T-cell (primary cell): ENCODE data around the gene AZGP1. TPM values are rescaled to one million over a fixed set of nuclear protein-coding genes. Genes with fewer than 3 reads are reported as not detected.
"Not testable (repeated sequence)": the region's sequence is repeated elsewhere in the genome, so short reads cannot be mapped to it uniquely, and the experiment has no call there.

Experiments
- ATAC-seq, 4 experiments: fragments of 200-7000 bp in 3 of 4; fragments of 150-1000 bp in 1 of 4; cut with Tn5 transposase; replicated peaks in 1 of 4; 1 replicate in 3 of 4; 2 replicates in 1 of 4; pipeline ENCODE4 v1.10.0; 2021; ENCODE audit warnings: moderate library complexity in 3 of 4, mild to moderate bottlenecking in 2 of 4, moderate number of reproducible peaks in 1 of 4
- CTCF ChIA-PET, 2 donors: fragments of 300-600 bp; sonication (Branson Sonifier 250); formaldehyde crosslinking; loops; one replicate each; lab custom pipeline; 2022; ENCODE audit warnings: antibody characterized with exemption in 2 of 2; lab: Charles Lee
- POLR2A ChIA-PET, 2 donors: fragments of 300-600 bp; sonication (Branson Sonifier 250); formaldehyde crosslinking; loops; one replicate each; lab custom pipeline; 2022; ENCODE audit warnings: antibody characterized with exemption in 2 of 2; lab: Charles Lee
- DNase-seq, 35 experiments: peaks; one replicate each; pipeline versions ENCODE4 v3.0.0 to v3.0.0-alpha.2; 2013 to 2023
- H3K27ac ChIP-seq: one replicate; pipeline ENCODE4 v1.5.1; 2013; ENCODE audit warnings: low read length
- H3K27me3 ChIP-seq, 2 experiments: replicated peaks in 1 of 2; 1 replicate in 1 of 2; 2 replicates in 1 of 2; pipeline versions ENCODE4 v1.6.1 to v1.7.0; 2013; ENCODE audit warnings: low read length in 1 of 2, mixed read lengths in 1 of 2; ENCODE audit not compliant: control insufficient read depth in 2 of 2, insufficient read depth in 2 of 2; ENCODE audit errors: extremely low read depth in 1 of 2
- H3K36me3 ChIP-seq, 2 donors: 1 replicate in 1 of 2; 2 replicates in 1 of 2; pipeline versions ENCODE4 v1.6.1 to v1.7.0; 2013; ENCODE audit warnings: low read length in 1 of 2; ENCODE audit not compliant: control insufficient read depth in 2 of 2, insufficient read depth in 1 of 2; ENCODE audit errors: extremely low read depth in 1 of 2
- H3K4me1 ChIP-seq, 2 experiments: 1 replicate in 1 of 2; 2 replicates in 1 of 2; pipeline versions ENCODE4 v1.6.1 to v1.7.0; 2013; ENCODE audit warnings: low read length in 2 of 2, mixed read lengths in 1 of 2; ENCODE audit not compliant: insufficient read depth in 2 of 2, control insufficient read depth in 1 of 2; ENCODE audit errors: extremely low read depth in 1 of 2
- H3K4me3 ChIP-seq, 2 donors: 1 replicate in 1 of 2; 2 replicates in 1 of 2; pipeline versions ENCODE4 v1.5.1 to v1.7.0; 2013; ENCODE audit warnings: mild to moderate bottlenecking in 2 of 2, low read length in 1 of 2, moderate library complexity in 1 of 2; ENCODE audit not compliant: control insufficient read depth in 1 of 2; ENCODE audit errors: extremely low read depth in 1 of 2
- H3K9me3 ChIP-seq: 2 replicates; pipeline ENCODE4 v1.7.0; 2013
- H3K27ac Mint-ChIP-seq, 2 donors: one replicate each; pipeline ENCODE4 v1.8.0; 2020 to 2021; ENCODE audit warnings: mild to moderate bottlenecking in 2 of 2, mixed read lengths in 2 of 2
- H3K27me3 Mint-ChIP-seq, 2 donors: one replicate each; pipeline ENCODE4 v1.8.0; 2021 to 2022; ENCODE audit warnings: mixed read lengths in 2 of 2
- H3K36me3 Mint-ChIP-seq: one replicate; pipeline ENCODE4 v1.8.0; 2021; ENCODE audit warnings: mixed read lengths
- H3K4me1 Mint-ChIP-seq, 3 donors: one replicate each; pipeline ENCODE4 v1.8.0; 2020 to 2022; ENCODE audit warnings: mixed read lengths in 3 of 3, mild to moderate bottlenecking in 1 of 3
- H3K4me3 Mint-ChIP-seq, 3 donors: one replicate each; pipeline ENCODE4 v1.8.0; 2020 to 2022; ENCODE audit warnings: mild to moderate bottlenecking in 3 of 3, mixed read lengths in 3 of 3, moderate library complexity in 3 of 3
- H3K9me3 Mint-ChIP-seq, 3 donors: one replicate each; pipeline ENCODE4 v1.8.0; 2020 to 2022; ENCODE audit warnings: mixed read lengths in 3 of 3
- WGBS: methylation state at CpG from one replicate; pipeline ENCODE4 v1.1.5; 2013; ENCODE audit warnings: missing lambda C conversion rate; ENCODE audit not compliant: insufficient coverage; 5-methylcytosine and 5-hydroxymethylcytosine counted together
- total RNA-seq, 35 experiments: library from RNA in 6 of 35; stranded (reverse) in 6 of 35; fragments of 120-200 nt in 1 of 35; gene quantifications; one replicate each; pipeline versions ENCODE4 v1.2.1 to v1.2.4 and lab custom pipeline; 2013 to 2026

Gene AZGP1
- total RNA-seq, 5 donors from 2014 or later (not counting 1 experiment from before 2014, with no cell fraction given), result 0.56 to 1.3 (median 0.89) TPM; not detected in 2

- no peaks in the 10 kb centered on the region for H3K36me3 ChIP-seq
- ChIA-PET POLR2A (no interaction called here), CTCF (interaction anchor here in 1 of 2 donors (0.6 kb wide), 1 partner anchor 655 kb away, joined by 4 read pairs; no protein-coding TSS in a partner anchor)
- ATAC-seq (no peak), DNase-seq (no peak)
- no peak overlapping the region for H3K4me3 Mint-ChIP-seq
- no peaks in the 10 kb centered on the region for H3K9me3 Mint-ChIP-seq
- H3K4me1 Mint-ChIP-seq, result no peaks in the 10 kb centered on the region
- H3K4me3 ChIP-seq, result no peak overlapping the region
- H3K27me3 ChIP-seq, result peaks cover 0 to 35% of the 10 kb centered on the region in 2 experiments
- WGBS, result 25% methylated on average over 2 of the region's 4 CpGs
- no peaks in the 10 kb centered on the region for H3K9me3 ChIP-seq
- no peaks in the 10 kb centered on the region for H3K36me3 Mint-ChIP-seq
- peaks cover 28 to 40% of the 10 kb centered on the region in 2 donors for H3K27me3 Mint-ChIP-seq
- no peak overlapping the region for H3K27ac Mint-ChIP-seq
- no peak overlapping the region for H3K27ac ChIP-seq
- no peaks in the 10 kb centered on the region for H3K4me1 ChIP-seq
Observed at GRCh38 chr7:99971242-99971641, 4.6 kb downstream of the AZGP1 start.

DNA sequence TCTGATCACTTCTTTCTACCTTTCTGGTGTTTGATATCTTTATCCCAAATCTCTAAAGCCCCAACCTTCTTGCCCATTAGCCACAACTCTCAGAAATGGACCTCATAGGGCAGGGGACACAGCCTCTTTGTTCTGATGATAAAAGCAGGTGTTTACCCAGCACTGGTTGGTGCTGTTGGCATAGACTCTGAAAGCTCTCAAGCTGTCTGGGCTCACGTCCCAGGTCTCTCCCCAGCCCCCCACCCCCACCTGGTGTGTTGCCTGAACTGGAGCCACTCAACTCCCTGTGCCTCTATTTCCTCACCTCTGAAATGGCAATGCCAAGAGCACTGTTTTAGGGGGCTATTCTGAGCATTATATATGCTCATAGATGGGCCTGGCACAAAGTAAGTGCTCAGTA lies 6.0 kb downstream of the AZGP1 start:
- H3K27ac Mint-ChIP-seq, ATAC-seq, H3K4me1 Mint-ChIP-seq, H3K9me3 ChIP-seq, H3K36me3 ChIP-seq, H3K4me1 ChIP-seq, POLR2A ChIA-PET, H3K4me3 Mint-ChIP-seq, H3K9me3 Mint-ChIP-seq, H3K27ac ChIP-seq, DNase-seq, H3K4me3 ChIP-seq, H3K36me3 Mint-ChIP-seq: not testable (repeated sequence)
- CTCF ChIA-PET, result interaction anchor here in 1 of 2 donors (0.5 to 0.8 kb wide), 3 partner anchors 14 to 1650 kb away, joined by 3 to 5 read pairs (median 3); no protein-coding TSS in a partner anchor
- no CpG with 5 or more reads among the region's 1 CpG for WGBS
- H3K27me3 Mint-ChIP-seq, result peaks cover 28 to 41% of the 10 kb centered on the region in 2 donors
- H3K27me3 ChIP-seq, result peaks cover 0 to 29% of the 10 kb centered on the region in 2 experiments

DNA sequence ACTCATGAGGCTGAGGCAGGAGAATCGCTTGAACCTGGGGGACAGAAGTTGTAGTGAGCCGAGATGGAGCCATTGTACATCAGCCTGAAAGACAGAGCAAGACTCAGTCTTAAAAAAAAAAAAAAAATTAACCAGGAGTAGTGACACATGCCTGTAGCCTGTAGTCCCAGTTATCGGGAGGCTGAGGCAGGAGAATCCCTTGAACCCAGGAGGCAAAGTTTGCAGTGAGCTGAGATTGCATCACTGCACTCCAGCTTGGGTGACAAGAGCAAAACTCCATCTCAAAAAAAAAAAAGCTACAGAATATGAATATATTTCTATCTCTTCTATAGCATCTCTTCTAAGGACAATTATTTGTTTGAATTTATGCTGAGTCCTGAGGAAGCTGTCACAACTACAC lies 6.5 kb downstream of the AZGP1 start:
- no peak overlapping the region for H3K4me3 Mint-ChIP-seq
- CTCF ChIA-PET, result interaction anchor here in 1 of 2 donors (0.5 to 0.8 kb wide), 3 partner anchors 13 to 1651 kb away, joined by 3 to 5 read pairs (median 3); no protein-coding TSS in a partner anchor

DNA sequence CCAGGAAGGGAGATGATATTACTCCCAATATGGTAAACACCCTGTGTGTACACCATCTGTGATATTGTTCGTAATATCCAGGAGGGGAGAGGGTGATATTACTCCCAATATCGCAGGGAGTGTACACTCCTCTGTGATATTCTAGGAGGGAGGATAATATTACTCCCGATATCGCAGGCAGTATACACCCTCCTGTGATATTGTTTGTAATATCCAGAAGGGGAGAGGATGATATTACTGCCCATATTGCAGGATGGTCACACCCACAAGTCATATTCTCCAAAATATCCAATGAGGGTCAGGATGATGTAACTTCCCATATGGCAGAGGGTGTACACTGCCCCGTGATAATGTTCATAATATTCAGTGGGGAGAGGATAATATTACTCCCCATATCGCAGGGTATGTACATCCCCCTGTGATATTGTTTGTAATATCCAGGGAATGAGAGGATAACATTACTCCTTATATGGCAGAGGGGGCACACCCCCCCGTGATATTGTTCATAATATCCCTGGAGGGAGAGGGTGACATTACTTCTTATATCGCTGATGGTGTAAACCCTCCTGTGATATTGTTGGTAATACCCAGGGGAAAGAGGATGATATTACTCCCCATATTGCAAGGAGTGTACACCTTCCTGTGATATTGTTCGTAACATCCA lies 17.1 kb downstream of the AZGP1 start:
- Mint-ChIP-seq H3K27ac (no peak overlapping the region), H3K4me1 (no peaks in the 10 kb centered on the region), H3K9me3 (no peaks in the 10 kb centered on the region), H3K36me3 (no peaks in the 10 kb centered on the region), H3K27me3 (peaks cover 50 to 61% of the 10 kb centered on the region in 2 donors), H3K4me3 (no peak overlapping the region)
- H3K4me1 ChIP-seq, result no peaks in the 10 kb centered on the region
- ChIA-PET CTCF (no interaction called here), POLR2A (no interaction called here)
- WGBS, result no CpG with 5 or more reads among the region's 9 CpGs
- H3K27me3 ChIP-seq, result peaks cover 8 to 10% of the 10 kb centered on the region in 2 experiments
- ATAC-seq (no peak), DNase-seq (no peak)
- H3K27ac ChIP-seq, result no peak overlapping the region
- H3K4me3 ChIP-seq, result no peak overlapping the region
- H3K9me3 ChIP-seq, result no peaks in the 10 kb centered on the region
- no peaks in the 10 kb centered on the region for H3K36me3 ChIP-seq

More for the DNA sequence above, 6.5 kb downstream of the AZGP1 start:
- DNase-seq (no peak), ATAC-seq (no peak)
- H3K27ac Mint-ChIP-seq, result no peak overlapping the region
- Histone ChIP-seq H3K4me1 (no peaks in the 10 kb centered on the region), H3K36me3 (no peaks in the 10 kb centered on the region), H3K27ac (no peak overlapping the region), H3K27me3 (peaks cover 0 to 29% of the 10 kb centered on the region in 2 experiments), H3K4me3 (no peak overlapping the region), H3K9me3 (no peaks in the 10 kb centered on the region)
- WGBS, result 87% methylated on average over 3 of the region's 3 CpGs
- H3K27me3 Mint-ChIP-seq, result peaks cover 34 to 46% of the 10 kb centered on the region in 2 donors
- POLR2A ChIA-PET, result no interaction called here
- H3K36me3 Mint-ChIP-seq, result no peaks in the 10 kb centered on the region
- H3K9me3 Mint-ChIP-seq, result no peaks in the 10 kb centered on the region
- no peaks in the 10 kb centered on the region for H3K4me1 Mint-ChIP-seq

DNA sequence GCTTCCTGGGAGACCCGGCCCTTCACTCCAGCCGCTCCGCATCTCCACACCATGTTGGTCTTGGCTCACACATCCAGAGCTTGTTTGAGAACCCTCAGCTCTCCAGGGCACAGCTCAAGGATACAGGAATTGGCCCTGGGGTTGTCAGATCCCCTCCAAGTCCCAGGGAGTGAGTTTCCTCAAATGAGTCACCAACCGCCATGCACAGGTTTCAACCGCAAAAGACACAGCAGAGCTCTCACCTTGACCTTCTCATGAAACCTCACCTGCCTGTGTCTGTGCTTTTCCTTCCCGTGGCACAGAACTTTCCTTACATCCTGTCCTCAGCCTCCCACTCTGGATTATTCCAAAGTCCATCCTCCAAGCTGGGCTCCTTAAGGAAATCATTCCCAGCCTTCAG lies 20.6 kb downstream of the AZGP1 start:
- peaks cover 3 to 13% of the 10 kb centered on the region in 2 experiments for H3K27me3 ChIP-seq
- CTCF ChIA-PET, result interaction anchor here in 1 of 2 donors (0.6 kb wide), 2 partner anchors 47 to 381 kb away, joined by 3 to 4 read pairs; no protein-coding TSS in a partner anchor
- no peaks in the 10 kb centered on the region for H3K4me1 ChIP-seq
- no peak overlapping the region for H3K27ac ChIP-seq
- peaks cover 24 to 32% of the 10 kb centered on the region in 2 donors for H3K27me3 Mint-ChIP-seq
- no peak for ATAC-seq
- H3K27ac Mint-ChIP-seq, result no peak overlapping the region
- WGBS, result 74% methylated on average over 5 of the region's 6 CpGs
- H3K36me3 Mint-ChIP-seq, result no peaks in the 10 kb centered on the region
- H3K36me3 ChIP-seq, result no peaks in the 10 kb centered on the region
- no peak overlapping the region for H3K4me3 ChIP-seq
- H3K9me3 ChIP-seq, result no peaks in the 10 kb centered on the region
- POLR2A ChIA-PET, result interaction anchor here in 1 of 2 donors (0.6 kb wide), 1 partner anchor 462 kb away, joined by 10 read pairs; no protein-coding TSS in a partner anchor
- H3K4me3 Mint-ChIP-seq, result no peak overlapping the region
- no peak for DNase-seq
- no peaks in the 10 kb centered on the region for H3K4me1 Mint-ChIP-seq
- H3K9me3 Mint-ChIP-seq, result peaks cover 0 to 5% (median 3%) of the 10 kb centered on the region in 3 donors

GRCh38 chr7:99954643-99955042 lies 21.2 kb downstream of the AZGP1 start:
- H3K4me1 Mint-ChIP-seq, H3K4me1 ChIP-seq, H3K36me3 Mint-ChIP-seq, H3K27ac Mint-ChIP-seq, ATAC-seq, H3K9me3 Mint-ChIP-seq, H3K4me3 ChIP-seq, H3K27ac ChIP-seq, H3K4me3 Mint-ChIP-seq, H3K9me3 ChIP-seq, POLR2A ChIA-PET, CTCF ChIA-PET, H3K36me3 ChIP-seq, DNase-seq: not testable (repeated sequence)
- H3K27me3 Mint-ChIP-seq, result peaks cover 22 to 30% of the 10 kb centered on the region in 2 donors
- WGBS, result 100% methylated on average over 1 of the region's 7 CpGs
- H3K27me3 ChIP-seq, result peaks cover under 1 to 14% of the 10 kb centered on the region in 2 experiments
